Activated CD4-positive, CD25-positive, alpha-beta regulatory T cell treated with anti-CD3 and anti-CD28 coated beads, Interleukin-2, amount 50 U/mL, for 72 hours (primary cell): ENCODE data around the gene PYGO2.
"Not testable (repeated sequence)": the region's sequence is repeated elsewhere in the genome, so short reads cannot be mapped to it uniquely, and the experiment has no call there.

Source experiments
- DNase-seq: peaks from one replicate; pipeline ENCODE4 v3.0.0; 2021

Gene PYGO2

DNA sequence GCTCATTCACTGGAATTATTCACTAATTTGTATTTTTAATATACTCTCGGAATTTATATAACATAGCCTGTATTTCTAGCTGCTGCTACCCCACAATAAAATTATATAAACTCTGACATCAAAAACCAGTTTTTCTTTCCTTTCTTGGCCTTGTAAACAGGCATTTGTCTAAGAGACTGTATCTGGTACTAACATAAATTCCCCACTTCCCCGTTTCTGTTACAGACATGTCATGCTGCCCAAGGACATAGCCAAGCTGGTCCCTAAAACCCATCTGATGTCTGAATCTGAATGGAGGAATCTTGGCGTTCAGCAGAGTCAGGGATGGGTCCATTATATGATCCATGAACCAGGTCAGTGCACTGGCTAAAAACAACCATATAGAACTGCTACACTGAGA, 16.2 kb upstream of the PYGO2 start:
- DNase-seq = not testable (repeated sequence)

DNA sequence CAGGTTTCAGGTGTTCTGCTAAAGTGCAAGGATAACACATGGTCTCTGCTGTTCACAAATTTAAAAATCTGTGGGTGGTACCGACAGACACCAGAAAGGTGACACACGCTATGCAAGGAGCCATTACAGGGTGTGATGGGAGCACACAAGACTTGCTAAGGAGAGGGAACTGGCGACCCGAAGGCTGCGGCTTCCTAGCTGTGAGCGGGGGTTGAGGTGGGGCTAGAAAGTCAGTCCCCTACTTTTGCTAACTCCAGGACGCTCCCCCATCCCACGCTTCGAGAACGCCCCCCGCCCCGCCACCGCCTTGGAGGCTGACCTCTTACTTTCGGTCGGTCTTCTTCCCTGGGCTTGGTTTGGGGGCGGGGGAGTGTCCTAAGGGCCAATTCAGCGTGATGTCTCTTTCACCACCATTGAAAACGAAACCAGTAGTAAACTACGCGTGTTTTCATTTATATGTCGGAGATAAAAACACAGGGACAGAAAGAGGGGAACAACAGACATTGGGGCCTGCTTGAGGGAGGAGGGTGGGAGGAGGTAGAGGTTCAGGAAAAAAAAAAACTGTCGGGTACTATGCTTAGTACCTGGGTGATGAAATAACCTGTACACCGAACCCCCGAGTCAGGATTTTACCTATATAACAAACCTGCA, 14.0 kb upstream of the PYGO2 start:
- DNase-seq = peak; percentile 65

DNA sequence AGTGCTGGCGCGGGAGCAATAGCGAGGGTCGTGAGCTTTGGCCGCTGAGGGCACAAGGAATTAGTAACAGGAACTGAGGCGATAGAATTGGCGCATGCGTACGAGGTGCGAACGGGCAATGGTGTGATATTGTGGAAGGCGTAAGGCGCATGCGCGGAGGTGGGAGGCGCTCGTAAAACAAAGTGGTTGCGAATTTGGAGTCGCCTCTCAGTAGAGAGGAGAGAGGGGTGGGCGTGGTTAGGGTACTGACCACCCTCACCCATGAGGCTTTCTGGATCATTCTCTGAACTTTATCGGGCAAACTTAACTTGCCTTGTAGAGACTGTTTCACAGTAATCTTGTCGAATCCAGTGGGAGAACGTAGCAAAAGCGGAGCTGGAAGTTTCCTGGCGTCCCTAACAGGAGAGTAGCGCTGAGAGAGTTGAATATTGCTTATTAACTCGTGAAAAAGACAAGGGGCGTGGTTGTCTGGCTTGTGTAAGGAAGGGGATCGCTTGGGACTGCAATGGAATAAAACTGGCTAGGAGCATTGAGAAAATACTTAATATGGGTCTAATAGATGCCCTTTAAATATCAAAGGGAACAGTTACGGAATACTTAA, 13.3 kb upstream of the PYGO2 start:
- peak; percentile 92 for DNase-seq

DNA sequence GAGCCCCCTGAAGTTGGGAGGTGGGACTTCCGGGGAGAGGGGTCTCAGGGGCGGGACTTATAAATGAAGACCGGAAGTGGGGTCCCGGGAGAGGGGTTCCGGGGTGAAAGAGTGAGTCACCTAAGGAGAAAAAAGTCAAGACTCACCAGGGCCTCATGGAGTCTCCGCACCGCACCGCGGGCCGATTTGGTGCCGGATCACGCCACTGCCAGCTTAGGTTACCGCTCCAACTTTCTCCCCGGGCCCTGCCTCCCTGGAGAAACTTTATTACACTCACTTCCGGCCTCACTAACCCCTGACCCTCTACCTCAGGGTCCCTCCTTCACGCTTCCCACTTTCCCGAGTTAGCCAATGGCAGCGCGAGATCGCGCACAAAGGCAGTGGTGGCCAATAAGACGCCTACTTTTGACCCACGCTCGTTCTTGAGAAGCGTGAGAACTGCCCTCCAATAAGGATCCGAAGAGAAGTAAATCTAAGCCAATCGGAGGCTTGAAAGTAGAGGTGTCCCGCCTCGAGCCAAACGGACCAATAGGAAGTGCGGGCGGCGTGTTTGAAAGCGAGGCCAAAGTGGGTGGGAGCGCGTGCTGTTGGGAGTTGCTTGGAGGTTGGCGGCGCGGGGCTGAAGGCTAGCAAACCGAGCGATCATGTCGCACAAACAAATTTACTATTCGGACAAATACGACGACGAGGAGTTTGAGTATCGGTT, 12.7 kb upstream of the PYGO2 start, which contains the start of gene CKS1B:
Gene CKS1B (plus strand): TSS at position 580 of the 706 bp plus-strand sequence. CDS start 65 bp downstream, at position 645.
- peak; percentile 91 for DNase-seq

DNA sequence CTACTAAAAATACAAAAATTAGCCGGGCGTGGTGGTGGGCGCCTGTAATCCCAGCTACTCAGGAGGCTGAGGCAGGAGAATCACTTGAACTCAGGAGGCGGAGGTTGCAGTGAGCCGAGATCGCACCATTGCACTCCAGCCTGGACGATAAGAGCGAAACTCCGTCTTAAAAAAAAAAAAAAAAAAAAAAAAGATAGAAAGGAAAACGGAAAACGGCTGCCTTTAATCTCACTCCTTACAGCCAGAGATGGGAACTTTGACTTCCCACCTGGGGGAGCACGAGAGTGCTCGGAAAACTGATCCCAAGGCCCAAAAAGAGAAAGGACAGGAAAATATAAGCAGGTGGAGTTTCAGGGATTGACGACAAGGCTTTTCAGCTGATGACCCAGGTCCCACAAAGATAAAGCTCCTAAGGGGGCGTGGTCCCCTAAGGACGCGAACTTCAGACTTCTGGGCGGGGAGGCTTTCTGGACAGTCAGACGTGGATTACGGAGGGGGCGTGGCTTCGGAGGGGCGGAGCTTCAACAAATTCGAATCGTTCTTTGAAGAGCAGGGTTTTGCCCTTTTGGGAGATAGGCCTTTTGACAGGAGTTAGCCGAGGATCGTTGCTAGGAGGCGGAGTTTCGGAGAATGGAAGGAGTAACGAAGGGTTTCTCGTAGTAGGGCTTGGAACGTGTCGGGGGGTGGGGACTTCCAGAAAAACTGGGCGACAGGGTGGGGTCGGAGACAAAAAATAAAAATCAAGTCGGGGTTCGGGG, 11.9 kb upstream of the PYGO2 start:
- DNase-seq = peak; percentile 94

DNA sequence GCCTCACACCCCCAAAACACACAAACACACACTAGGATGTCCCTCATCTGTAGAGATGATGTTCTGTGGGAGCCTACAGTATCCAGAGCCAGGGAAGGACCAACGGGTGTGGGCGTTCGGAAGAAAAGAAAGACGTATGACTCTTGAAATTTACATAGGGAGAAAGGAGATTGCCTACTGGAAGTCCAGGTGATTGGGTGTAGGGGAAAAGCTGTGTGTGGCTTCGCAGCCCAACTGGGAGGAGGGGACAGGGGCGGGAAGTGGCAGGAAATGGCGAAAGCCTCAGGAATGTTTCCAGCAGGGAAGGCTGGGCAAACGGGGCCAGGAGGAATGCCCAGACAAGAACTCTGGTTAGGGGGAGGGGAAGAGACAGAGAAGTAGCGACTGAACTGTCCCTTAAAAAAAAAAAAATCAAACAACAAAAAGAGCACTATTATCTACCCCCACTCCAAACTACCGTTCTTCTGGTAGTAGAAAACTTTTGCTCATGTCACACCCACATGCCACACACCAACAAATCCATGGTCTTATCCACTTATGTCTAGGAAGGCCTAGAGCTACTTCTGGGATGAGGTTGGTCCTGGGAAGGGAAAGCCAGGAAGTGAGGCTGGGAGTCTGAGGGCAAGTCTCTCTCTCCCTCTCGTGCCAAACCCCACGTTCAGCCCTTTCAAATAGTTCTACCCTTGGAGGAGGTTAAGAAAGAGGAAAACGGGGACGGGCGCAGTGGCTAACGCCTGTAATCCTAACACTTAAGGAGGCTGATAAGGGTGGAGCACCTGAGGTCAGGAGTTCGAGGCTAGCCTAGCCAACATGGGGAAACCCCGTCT, 11.1 kb upstream of the PYGO2 start:
- no peak for DNase-seq

DNA sequence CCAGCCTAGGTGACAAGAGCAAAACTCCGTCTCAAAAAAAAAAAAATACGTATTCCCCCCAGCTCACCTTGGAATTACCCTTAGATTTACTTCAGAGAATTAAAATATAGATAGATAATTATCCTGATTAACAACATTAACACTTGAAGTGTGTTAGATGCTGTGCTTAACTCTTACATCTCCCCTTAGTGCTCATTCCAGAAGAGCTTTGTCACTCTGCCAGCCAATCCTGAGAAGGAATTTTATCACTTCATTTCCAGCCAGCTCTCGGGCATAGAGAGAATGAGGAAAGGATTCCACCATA, 10.6 kb upstream of the PYGO2 start:
- no peak for DNase-seq

DNA sequence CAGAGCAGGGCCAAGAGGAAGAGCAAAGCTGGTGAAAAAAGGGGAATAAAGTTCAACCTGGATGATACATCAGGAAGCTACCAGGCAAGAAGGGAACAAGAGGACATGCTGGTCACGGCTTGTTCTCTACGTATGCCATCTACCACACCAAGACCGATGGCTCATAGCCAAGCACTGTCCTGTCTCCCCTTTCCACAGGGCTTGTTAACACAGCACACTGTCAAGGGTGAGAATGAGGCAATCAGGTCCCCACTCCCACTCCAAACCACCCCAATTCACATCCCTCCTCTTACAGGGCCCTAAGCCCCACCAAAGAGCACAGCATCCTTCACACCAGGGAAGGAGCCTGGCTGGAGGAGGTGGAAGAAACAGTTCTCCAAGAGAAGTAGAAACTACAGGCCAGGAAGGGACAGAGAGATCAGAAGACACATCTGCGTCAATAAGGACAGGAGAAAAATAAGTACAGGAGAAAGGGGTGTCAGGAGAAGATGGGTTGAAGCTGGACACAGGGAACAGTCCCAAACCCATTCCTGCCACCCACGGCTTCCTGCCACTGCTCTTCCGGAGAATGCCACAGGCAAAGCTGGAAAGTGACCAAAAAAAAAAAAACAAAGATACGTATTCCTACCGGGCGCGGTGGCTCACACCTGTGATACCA, 9.9 kb upstream of the PYGO2 start:
- DNase-seq = no peak

DNA sequence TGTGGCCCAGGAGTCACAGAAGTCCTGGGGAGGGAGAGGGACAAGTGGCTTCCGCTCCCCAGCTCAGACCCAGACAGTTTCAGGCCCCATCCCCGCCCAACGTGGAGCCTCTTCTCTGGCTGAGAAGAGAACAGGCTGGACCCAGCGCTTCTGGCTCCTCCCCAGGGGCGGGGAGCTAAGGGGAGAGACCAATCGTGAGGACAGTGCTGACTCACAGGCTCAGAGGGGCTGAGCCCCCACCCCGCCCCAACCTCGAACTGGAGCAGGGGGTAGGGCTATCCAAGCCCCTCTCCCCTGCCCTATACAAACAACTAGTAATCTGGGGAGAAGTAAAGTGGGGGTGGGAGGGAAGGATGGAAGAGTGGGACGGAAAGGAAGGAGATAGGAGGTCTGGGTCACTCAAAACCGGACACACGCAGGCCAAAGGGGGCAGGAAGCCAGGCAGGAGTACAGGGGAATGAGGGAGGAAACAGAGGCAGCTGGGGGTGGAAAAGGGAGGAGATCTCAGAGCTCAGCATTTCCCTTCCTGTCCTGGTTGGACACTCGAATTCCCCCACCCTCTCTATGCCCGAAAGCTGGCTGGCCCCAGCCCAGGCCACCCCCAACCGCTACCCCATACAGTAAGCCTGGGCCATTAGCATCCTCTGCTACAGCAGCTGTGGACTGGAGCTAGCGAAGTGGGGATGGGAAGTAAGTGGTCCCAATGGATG, 9.2 kb upstream of the PYGO2 start, which contains the start of gene SHC1:
Gene SHC1 (minus strand): TSS at position 117 of the 710 bp plus-strand sequence. CDS start 221 bp downstream, outside the sequence.
- no peak for DNase-seq

DNA sequence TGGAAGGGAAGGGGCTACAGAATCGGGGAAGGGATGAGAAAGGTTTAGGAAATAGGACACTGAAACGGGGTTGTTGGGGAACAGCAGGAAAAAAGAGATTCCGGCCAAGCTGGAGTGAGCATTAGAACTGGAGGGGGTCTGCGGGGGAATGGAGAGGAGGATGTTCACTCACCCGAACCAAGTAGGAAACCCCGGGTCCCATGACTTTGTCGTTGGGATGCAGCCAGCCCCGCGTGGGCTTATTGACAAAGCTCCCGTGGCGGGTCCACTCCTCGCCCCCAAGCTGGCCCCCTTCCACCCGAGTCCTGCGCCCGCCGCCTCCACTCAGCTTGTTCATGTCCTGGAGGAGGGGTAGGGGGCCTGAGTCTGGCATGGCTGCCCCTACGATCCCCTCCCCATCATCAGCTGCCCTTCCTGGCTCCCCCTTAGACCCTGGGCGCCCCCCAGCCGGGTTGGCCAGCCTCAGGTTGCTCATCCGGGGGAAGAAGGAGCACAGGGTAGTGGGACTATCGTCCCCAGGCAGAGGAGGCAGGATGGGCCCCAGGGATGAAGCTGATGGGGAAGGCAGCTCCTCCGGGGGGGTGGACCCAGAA, 8.4 kb upstream of the PYGO2 start:
- DNase-seq = no peak

DNA sequence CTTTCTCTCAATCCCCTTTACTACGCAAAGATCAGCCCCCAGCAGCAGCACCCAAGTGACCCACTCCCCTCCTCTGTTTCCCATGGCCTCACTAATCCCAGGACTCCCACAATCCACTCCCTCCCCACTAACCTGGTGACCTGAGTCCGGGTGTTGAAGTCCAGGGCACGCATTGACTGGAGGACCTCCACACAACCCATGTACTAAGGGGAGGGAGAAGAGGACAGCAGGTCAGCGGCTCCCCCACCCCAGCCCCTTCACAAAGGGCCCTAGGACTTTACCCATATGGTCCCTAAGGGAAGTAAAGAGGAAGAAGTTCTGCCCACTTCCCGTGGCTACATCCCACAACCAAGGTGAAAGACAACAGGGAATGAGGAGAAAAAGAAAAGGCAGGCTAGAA, 7.7 kb upstream of the PYGO2 start:
- DNase-seq = no peak

DNA sequence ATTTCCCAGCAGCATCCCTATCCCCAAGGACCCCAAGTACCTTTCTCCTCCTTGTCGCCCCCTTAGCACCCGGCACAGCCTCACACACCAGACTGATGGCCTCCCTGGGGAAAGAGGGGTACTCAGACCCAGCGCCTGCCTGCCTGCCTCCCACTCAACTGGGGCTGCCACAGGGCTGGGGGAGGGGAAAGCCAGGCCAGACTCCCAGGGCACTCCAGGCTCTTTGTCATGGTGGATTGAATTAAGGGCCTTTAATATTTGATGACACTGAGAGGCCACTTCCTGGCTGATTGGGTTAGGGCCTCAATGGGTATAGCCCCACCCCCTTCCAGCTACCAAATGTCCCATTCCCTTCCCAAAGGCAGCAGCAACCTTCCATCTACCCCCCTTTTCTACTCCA, 7.1 kb upstream of the PYGO2 start:
- DNase-seq = no peak

DNA sequence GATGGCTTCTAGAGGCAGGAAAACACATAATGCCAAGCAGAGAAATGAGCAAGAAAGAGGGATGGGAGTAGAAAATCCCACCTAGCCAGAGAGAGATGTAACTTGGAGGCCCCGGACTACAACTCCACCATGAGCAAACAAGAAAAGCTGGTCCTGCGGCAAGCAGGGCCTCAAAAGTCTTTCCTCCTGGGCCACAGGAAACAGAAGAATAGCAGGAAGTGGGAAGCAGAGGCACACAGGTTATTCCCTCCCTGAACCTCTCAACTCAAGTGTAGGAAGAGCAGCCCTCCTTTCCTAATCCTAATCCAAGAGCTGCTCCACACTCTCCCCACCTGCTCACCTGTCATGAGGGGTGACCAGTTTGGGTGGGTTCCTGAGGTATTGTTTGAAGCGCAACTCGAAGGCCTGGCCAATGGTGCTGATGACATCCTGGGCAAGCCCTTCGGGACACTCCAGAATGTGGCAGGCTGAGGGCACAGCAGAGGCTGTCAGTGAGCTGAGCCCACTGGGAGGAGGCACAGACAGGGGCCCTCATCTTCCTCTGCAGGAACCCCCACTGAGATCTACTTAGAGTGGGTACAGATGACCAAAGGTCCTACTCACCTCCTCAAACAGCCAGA, 5.9 kb upstream of the PYGO2 start:
- no peak for DNase-seq

DNA sequence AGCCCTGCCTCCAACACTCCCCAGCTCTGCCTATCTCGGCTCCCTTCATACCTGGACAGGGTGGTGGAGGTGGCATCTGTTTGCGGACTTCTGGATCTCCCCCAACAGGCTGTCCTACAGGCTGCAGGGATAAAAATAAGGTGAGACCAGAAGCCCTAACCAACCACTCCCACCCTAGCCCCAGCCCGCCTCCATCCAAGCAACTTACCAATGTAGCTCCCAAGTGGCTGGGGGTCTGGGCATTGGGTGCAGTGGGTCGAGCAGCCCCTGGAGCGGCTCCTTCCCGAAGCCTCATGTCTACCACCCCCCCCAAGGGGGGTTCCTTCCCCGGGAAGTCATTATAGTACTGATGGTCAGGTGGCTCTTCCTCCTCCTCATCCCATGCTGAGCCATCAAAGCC, 4.5 kb upstream of the PYGO2 start:
- no peak for DNase-seq

DNA sequence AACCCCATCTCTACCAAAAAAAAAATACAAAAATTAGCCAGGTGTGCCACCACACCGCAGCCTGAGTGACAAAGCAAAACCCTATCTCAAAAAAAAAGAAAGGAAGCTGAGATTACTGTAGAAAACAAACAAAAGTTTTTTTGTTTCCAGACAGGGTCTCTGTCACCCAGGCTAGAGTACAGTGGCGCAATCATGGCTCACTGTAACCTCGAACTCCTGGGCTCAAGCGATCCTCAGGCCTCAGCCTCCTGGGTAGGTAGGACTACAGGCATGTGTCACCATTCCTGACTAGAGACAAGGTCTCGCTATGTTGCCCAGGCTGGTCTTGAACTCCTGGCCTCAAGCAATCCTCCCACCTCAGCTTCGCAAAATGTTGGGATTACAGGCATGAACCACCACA, 2.8 kb upstream of the PYGO2 start:
- no peak for DNase-seq

DNA sequence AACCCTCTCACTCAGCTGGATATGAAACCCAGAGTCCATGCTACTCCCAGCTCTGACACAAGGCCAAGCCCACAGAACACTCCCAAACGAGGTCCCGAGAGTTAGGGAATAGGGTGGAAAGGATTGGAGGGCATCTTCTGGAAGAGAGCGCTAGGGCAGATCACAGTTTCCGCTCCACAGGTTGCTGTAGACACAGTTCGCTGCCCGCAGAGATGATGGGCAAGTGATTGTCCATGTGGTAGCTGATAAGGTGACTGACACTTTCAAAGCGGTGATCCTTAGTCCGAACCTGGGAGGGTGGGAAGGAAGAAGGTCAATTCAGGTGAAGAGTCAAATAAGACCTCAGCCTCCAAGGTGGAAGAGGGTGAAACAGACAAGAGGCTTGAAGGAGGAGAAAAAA, 2.1 kb upstream of the PYGO2 start:
- DNase-seq = no peak

DNA sequence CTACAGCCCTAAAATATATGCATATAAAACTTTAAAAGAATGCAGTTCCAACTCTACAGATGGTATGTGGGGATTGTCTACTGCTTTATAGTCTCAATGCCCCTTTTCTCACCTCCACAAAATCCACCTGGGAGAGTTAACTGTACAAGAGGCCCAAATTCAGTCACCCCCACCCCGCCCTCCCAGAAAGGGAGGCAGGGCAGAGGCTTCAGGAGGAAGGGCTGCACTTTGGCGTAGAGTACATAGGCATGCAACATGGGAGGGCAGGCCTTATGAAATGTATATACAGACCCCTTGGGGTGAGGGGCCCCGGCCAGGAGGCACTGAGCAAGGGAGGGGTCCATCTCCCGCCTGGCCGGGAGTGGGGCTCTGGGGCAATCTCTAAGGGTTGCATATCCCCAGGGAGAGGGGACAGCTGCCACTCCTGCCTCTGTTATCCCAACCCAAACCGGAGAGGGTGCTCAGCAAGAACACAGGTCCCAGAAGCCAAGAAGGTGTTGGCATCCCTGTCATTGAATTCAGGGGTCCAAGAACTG, 1.3 kb upstream of the PYGO2 start:
- DNase-seq = no peak

DNA sequence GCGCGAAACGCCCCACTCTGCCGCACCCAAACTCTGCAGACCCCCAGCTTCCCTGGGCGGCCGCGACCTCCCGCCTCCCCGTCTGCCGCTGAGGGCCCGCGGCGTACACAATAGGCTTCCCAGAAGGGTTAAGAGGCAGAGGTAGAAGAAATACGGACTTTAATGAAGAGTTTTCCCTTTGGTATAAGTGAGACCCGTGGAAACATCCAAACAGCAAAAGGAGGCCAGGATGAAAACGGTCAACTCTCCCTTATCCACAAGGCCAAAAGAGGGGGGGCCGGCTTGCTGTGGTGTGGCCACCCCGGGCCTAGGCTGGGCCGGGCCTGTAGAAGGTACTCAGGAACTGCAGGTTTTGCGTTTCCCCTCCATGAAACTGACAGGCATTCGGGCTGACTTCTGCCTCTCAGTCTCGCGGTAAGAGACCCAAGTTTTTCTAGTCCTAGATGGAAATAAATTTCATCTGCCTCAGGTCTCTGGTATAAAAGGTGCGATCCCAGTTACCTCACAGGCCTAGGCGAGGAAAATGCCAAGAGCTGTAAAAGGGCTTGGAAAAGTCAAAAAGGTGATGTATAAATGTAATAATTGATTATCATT, 671 bp upstream of the PYGO2 start:
- no peak for DNase-seq

DNA sequence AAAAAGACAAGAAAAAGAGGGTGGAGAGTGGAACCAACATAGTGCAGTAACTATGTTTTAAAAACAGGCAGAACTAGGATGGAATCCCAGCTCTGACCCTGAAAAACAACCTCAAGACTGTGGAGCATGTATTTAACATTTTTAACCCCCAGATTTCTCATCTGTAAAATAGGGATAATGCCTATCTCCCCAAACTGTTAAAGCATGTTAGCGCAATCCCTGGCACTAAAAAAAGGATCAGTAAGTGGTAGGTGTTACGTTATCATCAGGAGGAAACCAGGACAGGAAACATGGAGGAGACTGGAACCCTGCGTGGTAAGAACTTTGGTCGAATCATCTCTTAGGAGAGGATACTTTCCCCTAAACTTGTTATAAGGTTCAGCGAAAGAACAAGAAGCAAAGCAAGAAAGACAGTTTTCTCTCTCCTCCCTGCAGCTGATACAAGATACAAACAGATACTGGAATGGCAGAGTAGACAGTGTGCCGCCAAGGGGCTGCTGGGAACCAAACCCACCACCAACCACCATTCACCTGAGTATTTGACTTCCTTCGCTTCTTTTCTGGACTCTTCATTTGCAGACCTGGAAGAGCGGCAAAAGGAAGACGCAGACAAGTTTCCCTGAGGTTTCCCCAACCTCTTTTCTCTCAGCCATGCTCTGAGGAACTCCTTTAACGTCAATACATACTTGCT, 991 bp downstream of the PYGO2 start:
- no peak for DNase-seq
